Neural crest cell (in vitro differentiated cells): ENCODE results near the gene TP53BP2. TPM values are rescaled to one million over a fixed set of nuclear protein-coding genes. Genes with fewer than 3 reads are reported as not detected.
A peak's percentile ranks its signal among the peaks of the same experiment; 100 is the strongest.
"Not testable (repeated sequence)": the region's sequence is repeated elsewhere in the genome, so short reads cannot be mapped to it uniquely, and the experiment has no call there.

Experiments used
- DNase-seq: peaks from one replicate; pipeline ENCODE4 v3.0.0; 2021; ENCODE audit warnings: low read depth, mixed read lengths, low spot score
- H3K27ac Mint-ChIP-seq: one replicate; pipeline ENCODE4 v1.8.0; 2021; ENCODE audit warnings: mild to moderate bottlenecking, mixed read lengths; ENCODE audit not compliant: unreplicated experiment
- H3K27me3 Mint-ChIP-seq: 2 replicates; pipeline ENCODE4 v1.8.0; 2021; ENCODE audit warnings: low read depth, mild to moderate bottlenecking, mixed read lengths
- H3K36me3 Mint-ChIP-seq: 2 replicates; pipeline ENCODE4 v1.8.0; 2021; ENCODE audit warnings: low read depth, mild to moderate bottlenecking, mixed read lengths
- H3K4me1 Mint-ChIP-seq: 2 replicates; pipeline ENCODE4 v1.8.0; 2021; ENCODE audit warnings: mixed read lengths
- H3K4me3 Mint-ChIP-seq: one replicate; pipeline ENCODE4 v1.8.0; 2021; ENCODE audit warnings: mild to moderate bottlenecking, mixed read lengths
- H3K9me3 Mint-ChIP-seq: 2 replicates; pipeline ENCODE4 v1.8.0; 2021; ENCODE audit warnings: mixed read lengths
- total RNA-seq: library from RNA; stranded (reverse); gene quantifications from 2 replicates; pipeline ENCODE4 v1.2.1, GENCODE V29; 2021
- TF ChIP-seq, protein P1 (sequence below): fragments of 200-600 bp; sonication (generic); conservative IDR thresholded peaks from 2 replicates; pipeline ENCODE4 v1.5.0; 2021; ENCODE audit warnings: antibody characterized with exemption, mild to moderate bottlenecking

TP53BP2 gene
- total RNA-seq, 1 donor from 2014 or later: 61.5 TPM

DNA sequence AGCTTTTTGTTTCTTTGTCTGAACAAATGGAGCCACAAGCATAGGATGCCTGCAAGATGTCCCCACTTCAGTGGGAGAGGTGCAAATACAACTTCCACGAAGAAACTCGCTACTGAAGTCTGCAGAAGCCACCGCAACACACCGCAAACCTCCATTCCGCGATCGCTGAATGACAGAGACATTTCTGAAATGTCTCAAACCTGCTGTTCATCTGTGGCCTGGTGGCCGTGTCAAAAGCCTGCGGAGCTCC lies 1.0 kb downstream of the TP53BP2 start:
- H3K27me3 Mint-ChIP-seq: no peaks in the 10 kb centered on the region
- DNase-seq: peak; percentile 10
- peak overlapping the region; percentile 94 for H3K27ac Mint-ChIP-seq
- H3K4me1 Mint-ChIP-seq: peaks cover 34% of the 10 kb centered on the region
- TF ChIP-seq, protein P1, sequence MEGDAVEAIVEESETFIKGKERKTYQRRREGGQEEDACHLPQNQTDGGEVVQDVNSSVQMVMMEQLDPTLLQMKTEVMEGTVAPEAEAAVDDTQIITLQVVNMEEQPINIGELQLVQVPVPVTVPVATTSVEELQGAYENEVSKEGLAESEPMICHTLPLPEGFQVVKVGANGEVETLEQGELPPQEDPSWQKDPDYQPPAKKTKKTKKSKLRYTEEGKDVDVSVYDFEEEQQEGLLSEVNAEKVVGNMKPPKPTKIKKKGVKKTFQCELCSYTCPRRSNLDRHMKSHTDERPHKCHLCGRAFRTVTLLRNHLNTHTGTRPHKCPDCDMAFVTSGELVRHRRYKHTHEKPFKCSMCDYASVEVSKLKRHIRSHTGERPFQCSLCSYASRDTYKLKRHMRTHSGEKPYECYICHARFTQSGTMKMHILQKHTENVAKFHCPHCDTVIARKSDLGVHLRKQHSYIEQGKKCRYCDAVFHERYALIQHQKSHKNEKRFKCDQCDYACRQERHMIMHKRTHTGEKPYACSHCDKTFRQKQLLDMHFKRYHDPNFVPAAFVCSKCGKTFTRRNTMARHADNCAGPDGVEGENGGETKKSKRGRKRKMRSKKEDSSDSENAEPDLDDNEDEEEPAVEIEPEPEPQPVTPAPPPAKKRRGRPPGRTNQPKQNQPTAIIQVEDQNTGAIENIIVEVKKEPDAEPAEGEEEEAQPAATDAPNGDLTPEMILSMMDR: no peak
- H3K9me3 Mint-ChIP-seq: no peaks in the 10 kb centered on the region
- peak overlapping the region; percentile 99 for H3K4me3 Mint-ChIP-seq
- H3K36me3 Mint-ChIP-seq: no peaks in the 10 kb centered on the region

DNA sequence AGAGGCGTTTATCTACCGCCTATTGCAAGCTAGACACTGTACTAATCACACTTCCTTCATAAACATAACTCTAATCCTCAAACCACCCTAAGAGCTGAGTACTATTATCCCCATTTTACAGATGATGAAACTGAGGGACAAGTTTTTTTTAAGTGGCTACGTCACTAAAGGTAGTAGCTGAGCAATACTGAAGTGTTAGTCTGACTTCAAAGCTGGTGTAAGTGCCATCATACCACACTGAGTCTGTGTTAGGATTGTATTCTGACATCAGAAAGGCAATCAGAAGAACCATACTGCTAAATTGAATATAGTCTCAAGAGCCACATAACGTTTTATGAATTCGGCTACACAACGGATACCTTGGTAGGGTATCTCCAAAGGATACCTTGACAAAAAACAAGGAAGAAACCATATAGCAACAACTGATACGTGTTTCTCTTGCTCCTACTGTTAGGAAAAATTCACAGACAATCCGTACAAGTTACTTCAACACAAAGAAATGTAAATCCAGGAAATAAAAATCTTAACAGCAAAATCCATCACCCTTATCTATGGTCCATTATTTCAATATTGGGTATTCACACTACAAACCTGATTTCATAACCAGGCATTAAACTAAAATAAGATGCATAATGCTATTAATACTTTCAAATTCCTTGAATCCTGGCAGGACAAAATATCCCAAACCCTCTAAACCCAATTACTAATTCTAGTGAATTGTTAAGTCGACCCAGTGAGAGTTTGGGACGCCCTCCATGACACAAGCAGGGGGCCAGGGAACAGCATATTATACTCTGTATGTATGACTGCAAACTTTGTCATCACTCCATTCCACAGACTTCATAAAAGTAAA lies 1.6 kb downstream of the TP53BP2 start:
- no peaks in the 10 kb centered on the region for H3K27me3 Mint-ChIP-seq
- peak overlapping the region; percentile 94 for H3K27ac Mint-ChIP-seq
- no peaks in the 10 kb centered on the region for H3K9me3 Mint-ChIP-seq
- TF ChIP-seq, protein P1: no peak
- H3K36me3 Mint-ChIP-seq: no peaks in the 10 kb centered on the region
- H3K4me3 Mint-ChIP-seq: peak overlapping the region; percentile 99
- DNase-seq: no peak
- H3K4me1 Mint-ChIP-seq: peaks cover 34% of the 10 kb centered on the region

DNA sequence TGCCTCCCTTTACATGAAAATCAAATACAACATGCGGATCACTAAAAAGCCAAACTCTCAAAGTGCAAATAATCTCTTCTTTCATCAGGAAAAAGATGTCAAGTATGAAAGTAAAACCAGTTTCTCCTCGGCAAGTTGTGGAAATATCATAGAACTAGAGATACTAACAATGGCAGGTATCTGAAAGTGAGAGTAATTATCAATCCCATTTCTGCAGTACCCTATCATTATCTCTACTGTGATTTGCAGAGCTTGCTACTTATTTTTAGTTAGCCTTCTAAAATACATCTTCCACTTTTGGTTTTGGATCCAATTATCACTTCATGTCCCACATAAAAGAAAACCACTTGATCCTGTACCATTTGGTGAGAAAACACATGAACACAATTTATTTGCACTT lies 3.0 kb downstream of the TP53BP2 start:
- Mint-ChIP-seq H3K4me1 (peaks cover 48% of the 10 kb centered on the region), H3K27me3 (no peaks in the 10 kb centered on the region), H3K9me3 (no peaks in the 10 kb centered on the region), H3K4me3 (peak overlapping the region; percentile 12), H3K27ac (no peak overlapping the region), H3K36me3 (no peaks in the 10 kb centered on the region)
- TF ChIP-seq, protein P1: no peak
- no peak for DNase-seq

DNA sequence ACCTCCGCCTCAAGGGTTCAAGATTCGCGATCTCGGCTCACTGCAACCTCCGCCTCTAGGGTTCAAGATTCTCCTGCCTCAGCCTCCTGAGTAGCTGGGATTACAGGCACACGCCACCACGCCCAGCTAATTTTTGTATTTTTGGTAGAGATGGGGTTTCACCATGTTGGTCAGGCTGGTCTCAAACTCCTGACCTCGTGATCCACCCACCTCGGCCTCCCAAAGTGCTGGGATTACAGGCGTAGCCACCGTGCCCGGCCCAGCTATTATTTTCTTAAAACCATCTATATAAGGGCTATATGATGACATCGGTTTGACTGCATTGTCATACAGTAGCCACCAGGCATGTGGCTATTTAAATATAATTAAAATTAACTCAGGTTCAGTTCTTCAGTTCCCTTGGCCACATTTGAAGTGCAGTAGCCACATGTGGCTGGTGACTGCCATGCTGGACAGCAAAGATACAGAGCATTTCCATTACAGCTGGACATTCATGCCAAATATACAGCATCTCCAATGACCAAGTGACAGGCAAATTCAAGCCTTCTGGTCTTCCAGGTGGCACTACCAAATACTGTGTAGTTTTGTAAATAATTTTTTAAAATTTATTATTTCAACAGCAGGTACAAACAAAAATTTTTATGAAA lies 3.6 kb downstream of the TP53BP2 start:
- H3K27me3 Mint-ChIP-seq, H3K27ac Mint-ChIP-seq, H3K4me3 Mint-ChIP-seq, H3K9me3 Mint-ChIP-seq, H3K36me3 Mint-ChIP-seq, DNase-seq: not testable (repeated sequence)
- H3K4me1 Mint-ChIP-seq: peaks cover 52% of the 10 kb centered on the region

DNA sequence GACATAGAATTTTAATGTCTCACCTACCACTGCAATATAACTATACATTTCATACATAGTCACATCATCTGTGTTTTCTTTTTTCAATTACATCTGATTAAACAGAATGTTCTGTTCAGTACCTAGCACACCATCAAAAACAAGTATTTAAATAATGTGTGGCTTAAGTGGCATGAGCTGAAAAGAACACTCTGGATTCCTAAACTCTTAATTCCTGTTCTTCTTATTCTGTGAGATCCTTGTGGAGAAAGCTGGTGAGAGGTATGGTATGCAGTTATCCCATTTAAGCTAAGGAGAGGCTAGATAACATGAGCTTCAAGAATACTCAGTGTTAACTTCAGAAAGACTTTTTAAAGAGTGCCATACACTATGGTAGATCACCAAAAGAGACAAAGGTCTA lies 5.5 kb downstream of the TP53BP2 start:
- DNase-seq: no peak

More for the DNA sequence above, 5.5 kb downstream of the TP53BP2 start:
- Mint-ChIP-seq H3K4me1 (peaks cover 43% of the 10 kb centered on the region), H3K36me3 (no peaks in the 10 kb centered on the region), H3K27me3 (no peaks in the 10 kb centered on the region), H3K9me3 (no peaks in the 10 kb centered on the region), H3K4me3 (peak overlapping the region; percentile 10), H3K27ac (no peak overlapping the region)
- TF ChIP-seq, protein P1: no peak
